Measurements from ENCODE around the gene SLC44A4. TPM values are rescaled to one million over a fixed set of nuclear protein-coding genes. Genes with fewer than 3 reads are reported as not detected.
A peak's percentile ranks its signal among the peaks of the same experiment; 100 is the strongest.
"Not testable (repeated sequence)": the region's sequence is repeated elsewhere in the genome, so short reads cannot be mapped to it uniquely, and the experiment has no call there.

SLC44A4 gene
- total RNA-seq (2014; rRNA removed; shearing (Covaris generic)): 101 and 124 TPM in 2 replicates

GRCh38 chr6:31878726-31879125, at the start of gene SLC44A4:
Gene SLC44A4, minus strand, starts transcription at chr6:31878997. Its CDS starts 17 bp downstream, at chr6:31878980.
- peak; percentile 64 for DNase-seq (ENCODE audit: low spot score)

- DNase-seq (ENCODE audit: low spot score): no peak
Observed at GRCh38 chr6:31928672-31928939, 49.8 kb upstream of the SLC44A4 start.

GRCh38 chr6:31927863-31928671, 49.3 kb upstream of the SLC44A4 start:
- no peak for DNase-seq (ENCODE audit: low spot score)

- no peak for DNase-seq (ENCODE audit: low spot score)
Observed at GRCh38 chr6:31927242-31927862, 48.6 kb upstream of the SLC44A4 start, which contains the start of gene C2. Gene C2, plus strand, starts transcription at chr6:31927717. Its CDS starts 36 bp downstream, at chr6:31927753.

GRCh38 chr6:31922942-31923341, 44.1 kb upstream of the SLC44A4 start:
- DNase-seq (ENCODE audit: low spot score): peak; percentile 47

- no peak for DNase-seq (ENCODE audit: low spot score)
Observed at GRCh38 chr6:31920811-31921210, 42.0 kb upstream of the SLC44A4 start.

- no peak for DNase-seq (ENCODE audit: low spot score)
Observed at GRCh38 chr6:31919624-31920303, 41.0 kb upstream of the SLC44A4 start.

- no peak for DNase-seq (ENCODE audit: low spot score)
Observed at GRCh38 chr6:31918069-31918720, 39.4 kb upstream of the SLC44A4 start.

GRCh38 chr6:31915756-31916155, 37.0 kb upstream of the SLC44A4 start:
- DNase-seq (ENCODE audit: low spot score): no peak

- DNase-seq (ENCODE audit: low spot score): no peak
Observed at GRCh38 chr6:31915351-31915750, 36.6 kb upstream of the SLC44A4 start.

GRCh38 chr6:31911826-31912585, 33.2 kb upstream of the SLC44A4 start:
- no peak for DNase-seq (ENCODE audit: low spot score)

- DNase-seq (ENCODE audit: low spot score): not testable (repeated sequence)
Observed at GRCh38 chr6:31909298-31909697, 30.5 kb upstream of the SLC44A4 start.

- no peak for DNase-seq (ENCODE audit: low spot score)
Observed at GRCh38 chr6:31908791-31909190, 30.0 kb upstream of the SLC44A4 start.

GRCh38 chr6:31908255-31908654, 29.5 kb upstream of the SLC44A4 start:
- DNase-seq (ENCODE audit: low spot score): not testable (repeated sequence)

GRCh38 chr6:31907158-31907813, 28.5 kb upstream of the SLC44A4 start:
- no peak for DNase-seq (ENCODE audit: low spot score)

GRCh38 chr6:31906727-31907126, 27.9 kb upstream of the SLC44A4 start:
- DNase-seq (ENCODE audit: low spot score): not testable (repeated sequence)

- DNase-seq (ENCODE audit: low spot score): no peak
Observed at GRCh38 chr6:31906122-31906521, 27.3 kb upstream of the SLC44A4 start.

GRCh38 chr6:31905041-31905440, 26.2 kb upstream of the SLC44A4 start:
- no peak for DNase-seq (ENCODE audit: low spot score)

- no peak for DNase-seq (ENCODE audit: low spot score)
Observed at GRCh38 chr6:31903957-31904356, 25.2 kb upstream of the SLC44A4 start.

- DNase-seq (ENCODE audit: low spot score): peak; percentile 91
Observed at GRCh38 chr6:31901953-31902643, 23.3 kb upstream of the SLC44A4 start, which contains the start of gene ZBTB12. Gene ZBTB12, minus strand, starts transcription at chr6:31902086. Its CDS starts 781 bp downstream, at chr6:31901305.

All from HT-29 (cell line).